Middle frontal gyrus (tissue), 1 donor: Measurements from ENCODE around the gene GALNT17.

Experiments used
- DNase-seq: peaks from one replicate; pipeline ENCODE4 v3.0.0-alpha.2; 2015; ENCODE audit warnings: low spot score; ENCODE audit errors: extremely low spot score

The GALNT17 gene

GRCh38 chr7:71495828-71496227 is 363.9 kb downstream of the GALNT17 start:
- no peak for DNase-seq

- no peak for DNase-seq
Measured at GRCh38 chr7:71497256-71497946, 365.5 kb downstream of the GALNT17 start.

DNA sequence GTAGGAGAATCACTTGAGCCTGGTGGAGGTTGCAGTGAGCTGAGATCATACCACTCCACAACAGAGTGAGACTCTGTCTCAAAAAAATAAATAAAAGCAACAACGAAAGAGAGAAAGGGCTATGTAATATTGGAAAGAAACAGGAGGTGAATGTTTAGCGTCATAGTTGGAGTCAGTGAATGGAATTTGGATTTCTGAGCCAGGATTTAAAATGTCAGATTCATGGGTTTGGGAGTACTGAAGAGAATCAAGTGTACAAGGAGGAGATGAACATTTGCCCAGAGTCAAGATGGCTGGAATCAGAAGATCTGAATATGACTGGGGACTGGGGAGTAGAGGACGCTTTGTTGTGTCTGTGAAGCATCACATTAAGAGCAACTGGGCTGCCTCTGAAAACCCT is 366.4 kb downstream of the GALNT17 start:
- DNase-seq, result no peak

DNA sequence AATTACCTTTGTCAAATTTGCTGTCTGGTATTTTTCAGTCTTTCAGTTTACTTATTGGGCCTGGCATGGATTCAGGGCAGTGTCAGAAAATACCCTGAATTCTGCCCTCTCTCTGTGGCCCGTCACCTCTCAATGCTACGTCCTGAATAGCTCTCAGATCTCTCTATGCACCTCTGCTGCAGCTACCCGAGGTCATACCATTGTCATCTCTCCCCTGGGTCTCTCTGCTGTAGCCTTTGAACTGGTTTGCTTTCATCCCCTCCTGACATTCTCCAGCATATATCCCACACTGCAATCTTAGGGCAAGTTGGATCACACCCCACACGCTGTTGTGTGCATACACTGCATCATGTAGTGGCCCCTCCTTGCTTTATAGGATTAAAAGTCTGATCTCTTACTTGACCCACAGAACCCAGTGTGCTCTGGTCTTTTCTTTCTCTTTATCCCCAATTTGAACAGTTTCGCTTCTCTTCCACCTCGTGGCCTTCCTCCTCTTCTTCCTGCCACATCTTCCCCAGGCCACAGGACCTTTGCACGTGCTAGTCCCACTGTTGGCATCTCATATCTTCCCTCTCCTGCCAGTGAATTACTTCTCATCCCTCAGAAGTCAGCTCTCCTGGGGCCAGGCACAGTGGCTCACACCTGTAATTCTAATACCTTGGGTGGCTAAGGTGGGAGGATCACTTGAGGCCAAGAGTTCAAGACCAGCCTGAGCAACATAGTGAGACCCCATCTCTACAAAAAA is 372.9 kb downstream of the GALNT17 start:
- no peak for DNase-seq

GRCh38 chr7:71506822-71507221 is 374.9 kb downstream of the GALNT17 start:
- no peak for DNase-seq

- DNase-seq, result no peak
Measured at GRCh38 chr7:71507680-71508602, 376.0 kb downstream of the GALNT17 start.

- DNase-seq, result no peak
Measured at GRCh38 chr7:71509381-71509780, 377.4 kb downstream of the GALNT17 start.

GRCh38 chr7:71511361-71511807 is 379.4 kb downstream of the GALNT17 start:
- DNase-seq, result no peak

DNA sequence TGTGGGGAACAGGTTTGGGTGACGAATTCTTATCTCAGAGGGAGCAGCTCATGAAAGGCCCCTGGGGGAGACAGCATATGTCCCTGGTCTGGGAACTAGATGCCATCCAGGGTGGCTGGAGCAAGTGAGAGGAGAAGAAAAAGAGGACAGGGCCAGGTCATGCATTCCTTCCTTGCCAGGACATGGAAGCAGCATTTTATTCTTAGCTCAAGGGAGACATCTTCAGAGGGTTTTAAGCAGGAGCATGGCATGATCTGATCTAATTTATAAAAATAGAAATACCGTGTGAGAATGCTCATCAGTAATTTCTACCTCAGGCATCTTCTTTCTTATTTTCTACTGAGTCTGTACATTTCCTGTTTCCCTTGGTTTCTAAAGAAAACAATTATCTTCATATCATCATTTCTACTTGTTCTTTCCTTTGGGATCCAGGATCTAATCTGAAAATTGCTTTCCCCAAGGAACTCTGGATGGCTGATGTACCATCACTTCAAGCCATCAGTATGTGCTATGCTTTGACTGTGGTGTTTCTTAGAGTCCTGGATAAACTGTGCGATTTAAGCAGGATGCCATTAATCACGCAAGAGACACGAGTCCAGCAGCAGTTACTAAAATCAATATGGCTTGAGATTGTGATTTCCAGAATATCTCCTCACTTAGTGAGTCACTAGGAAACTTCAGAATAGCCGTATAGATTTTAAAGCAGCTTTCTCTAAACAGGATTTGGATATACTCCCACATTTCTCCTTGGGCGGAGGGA is 386.2 kb downstream of the GALNT17 start:
- DNase-seq, result no peak

GRCh38 chr7:71518880-71519279 is 386.9 kb downstream of the GALNT17 start:
- DNase-seq, result no peak

GRCh38 chr7:71521506-71521905 is 389.6 kb downstream of the GALNT17 start:
- no peak for DNase-seq

GRCh38 chr7:71526106-71526505 is 394.2 kb downstream of the GALNT17 start:
- no peak for DNase-seq

DNA sequence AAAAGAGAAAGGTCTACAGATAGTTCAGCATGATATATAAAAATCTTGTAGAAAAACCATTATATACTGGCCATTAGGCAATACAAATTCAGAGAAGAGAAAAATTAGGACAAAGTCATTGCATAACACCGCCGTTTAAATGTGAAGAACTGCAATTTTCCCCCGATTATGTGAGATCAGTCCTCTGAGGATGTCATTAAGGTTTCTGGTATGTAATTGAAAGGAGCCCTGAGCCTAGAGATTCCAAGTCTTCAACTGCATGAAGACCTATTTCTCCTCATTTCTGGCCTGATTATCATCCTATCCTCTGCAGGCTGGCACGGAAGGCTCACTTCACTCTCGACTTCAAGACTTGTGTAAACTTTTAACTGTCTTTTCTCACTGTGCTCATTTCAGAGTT is 395.3 kb downstream of the GALNT17 start:
- no peak for DNase-seq

DNA sequence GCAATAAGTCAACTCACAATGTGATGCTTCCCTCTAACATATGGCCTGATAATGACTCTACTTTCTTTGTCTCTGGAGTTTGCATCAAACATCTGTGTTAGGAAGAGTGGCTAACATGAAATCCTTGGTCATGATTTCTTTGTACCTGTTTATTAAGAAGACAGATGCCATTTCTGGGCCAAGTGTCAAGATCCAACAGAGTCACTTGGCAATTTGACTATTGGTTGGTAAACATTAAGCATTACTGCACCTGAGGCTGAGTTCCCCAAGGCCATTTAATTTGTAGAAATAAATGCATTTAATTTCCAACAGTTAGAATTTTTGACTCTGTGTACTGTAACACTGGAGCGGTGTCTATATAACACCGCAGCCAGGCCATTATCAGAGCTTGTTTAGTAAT is 403.7 kb downstream of the GALNT17 start:
- DNase-seq, result no peak

- no peak for DNase-seq
Measured at GRCh38 chr7:71538210-71538609, 406.3 kb downstream of the GALNT17 start.

DNA sequence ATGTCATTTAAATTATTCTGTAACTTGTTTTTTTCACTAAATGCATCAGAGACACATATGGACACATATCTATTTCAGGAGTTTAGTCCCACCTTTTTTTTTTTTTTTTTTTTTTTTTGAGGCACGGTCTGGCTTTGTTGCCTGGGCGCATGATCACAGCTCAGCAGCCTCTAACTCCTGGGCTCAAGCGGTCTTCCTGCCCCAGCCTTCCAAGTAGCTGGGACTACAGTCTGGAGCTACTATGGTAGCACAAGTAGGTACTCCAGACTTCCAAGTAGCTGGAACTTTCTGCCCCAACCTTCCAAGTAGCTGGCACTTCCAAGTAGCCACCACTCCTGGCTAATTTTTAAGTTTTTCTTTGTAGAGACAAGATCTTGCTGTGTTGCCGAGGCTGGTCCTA is 407.7 kb downstream of the GALNT17 start:
- no peak for DNase-seq

DNA sequence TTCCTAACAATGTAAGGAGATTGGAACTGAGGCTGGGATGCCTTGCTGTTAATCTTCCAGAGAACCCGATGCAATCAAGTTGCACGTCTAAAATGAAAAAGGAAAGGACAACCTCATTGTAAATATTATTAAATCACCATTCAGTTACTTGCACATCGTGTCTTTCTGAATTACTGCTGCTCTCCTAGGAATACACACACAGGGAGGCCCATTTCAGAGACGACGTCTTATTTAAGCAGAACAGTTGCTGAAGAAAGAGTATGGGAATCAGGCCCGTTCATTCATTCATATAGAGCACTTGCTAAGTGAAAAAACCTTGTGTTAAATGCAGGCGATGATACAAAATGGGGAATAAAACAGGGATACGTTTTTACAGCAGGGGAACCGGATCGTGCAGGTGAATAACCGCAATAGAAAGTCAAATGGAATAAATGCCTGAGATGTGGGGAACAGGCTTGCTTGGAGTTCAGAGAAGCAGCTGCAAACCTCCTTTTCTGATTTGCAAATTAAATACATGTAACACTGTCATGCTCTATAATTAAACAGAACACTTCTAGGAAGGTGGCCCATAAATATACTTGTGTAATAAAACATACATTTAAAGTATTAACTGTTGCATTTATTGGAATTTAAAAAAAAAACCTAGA is 409.9 kb downstream of the GALNT17 start:
- DNase-seq, result no peak

DNA sequence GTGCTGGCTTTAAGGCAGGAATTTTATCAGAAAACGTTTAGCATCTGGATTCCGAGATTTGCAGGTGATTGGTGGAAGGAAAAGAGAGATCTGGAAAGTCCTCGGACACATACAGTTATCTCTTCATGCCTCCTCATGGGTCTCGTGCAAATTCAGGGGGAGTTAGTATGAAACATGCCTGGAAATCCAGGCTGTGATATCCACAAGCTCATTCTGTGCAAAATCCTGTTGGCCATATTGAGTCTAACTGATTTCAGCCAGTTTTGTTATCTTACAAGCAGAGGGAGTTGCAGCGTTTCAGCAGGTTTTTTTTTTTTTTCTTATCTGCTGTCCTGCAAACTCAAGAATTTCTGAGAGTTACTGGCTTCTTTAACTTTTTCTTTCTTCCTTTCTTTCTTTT is 411.5 kb downstream of the GALNT17 start:
- no peak for DNase-seq

GRCh38 chr7:71544816-71545215 is 412.9 kb downstream of the GALNT17 start:
- DNase-seq, result no peak

DNA sequence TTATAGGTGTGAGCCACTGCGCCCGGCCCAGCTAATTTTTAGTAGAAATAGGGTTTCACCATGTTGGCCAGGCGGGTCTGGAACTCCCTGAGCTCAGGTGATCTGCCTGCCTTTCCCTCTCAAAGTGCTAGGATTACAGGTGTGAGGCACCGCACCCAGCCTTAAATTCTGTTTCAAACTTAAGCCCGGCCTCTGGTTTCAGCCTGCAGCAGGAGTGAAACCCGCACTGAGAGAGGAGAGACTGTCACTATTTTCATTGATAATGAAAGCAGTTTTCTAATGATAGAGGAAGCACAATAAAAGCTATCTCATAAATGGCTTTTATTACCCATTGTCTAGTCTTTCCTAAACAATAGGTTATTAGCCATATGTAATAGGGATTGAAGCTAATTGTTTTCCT is 415.5 kb downstream of the GALNT17 start:
- no peak for DNase-seq

DNA sequence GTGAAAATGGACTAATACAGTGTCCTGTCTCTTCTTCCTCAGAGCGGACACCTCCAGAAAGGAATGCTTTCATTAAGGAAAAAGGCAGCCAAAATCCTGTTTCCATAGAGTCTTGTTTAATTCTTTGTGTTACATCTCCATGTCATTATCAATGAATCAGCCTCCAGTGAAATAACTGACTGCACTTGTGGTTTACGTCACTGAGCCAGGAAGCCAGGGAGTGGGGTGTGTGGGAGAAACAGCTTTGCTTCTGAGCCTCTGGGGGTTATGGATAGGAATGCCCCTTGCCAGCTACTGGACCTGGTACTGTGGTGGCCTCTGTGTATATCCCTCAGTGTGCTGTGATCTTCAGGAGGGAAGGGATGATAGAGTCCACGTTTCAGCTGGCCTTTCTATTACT is 416.8 kb downstream of the GALNT17 start:
- DNase-seq, result no peak
